Measurements from ENCODE around the gene PTGES. TPM values are rescaled to one million over a fixed set of nuclear protein-coding genes. Genes with fewer than 3 reads are reported as not detected.
A peak's percentile ranks its signal among the peaks of the same experiment; 100 is the strongest.

PTGES gene
- total and polyA plus RNA-seq, 9 of the 15 experiments (the other 6 are each of a cell fraction or from before 2014, with no cell fraction given): 0.13 TPM; not detected in 8

GRCh38 chr9:129720865-129721545, 31.8 kb downstream of the PTGES start (continued):
- no peak for TF ChIP-seq HINFP (tag; conservative IDR thresholded peaks at IDR 0.05; ENCODE audit: low read depth)
- TF ChIP-seq ZFPM2 (CRISPR knock-in tag; IDR thresholded peaks at IDR 0.05): no peak
- no peak for TF ChIP-seq MCM2 (IDR thresholded peaks at IDR 0.05; ENCODE audit: low read depth)
- TF ChIP-seq POLR3A (IDR thresholded peaks at IDR 0.05; ENCODE audit: borderline replicate concordance, extremely low read depth, insufficient read depth, insufficient read length): no peak
- TF ChIP-seq MAZ (CRISPR knock-in tag; conservative IDR thresholded peaks at IDR 0.05 in 1 of 2, IDR thresholded peaks at IDR 0.05 in 1 of 2): no peak
- TF ChIP-seq ETV5 (CRISPR knock-in tag; IDR thresholded peaks at IDR 0.05; ENCODE audit: low read depth): no peak
- TF ChIP-seq PCBP1 (IDR thresholded peaks at IDR 0.05; ENCODE audit: low read depth, low read length, poor library complexity, severe bottlenecking): no peak
- TF ChIP-seq FOXJ2 (tag; IDR thresholded peaks at IDR 0.05): no peak
- no peak for TF ChIP-seq KLF13 (tag; IDR thresholded peaks at IDR 0.05; ENCODE audit: borderline replicate concordance, low read depth)
- TF ChIP-seq PRPF4 (IDR thresholded peaks at IDR 0.05; ENCODE audit: insufficient read depth, low read depth, low read length, poor library complexity, severe bottlenecking): no peak
- no peak for TF ChIP-seq GTF2B (IDR thresholded peaks at IDR 0.05; ENCODE audit: extremely low read depth, insufficient read length)
- no peak for TF ChIP-seq PTRF (tag; IDR thresholded peaks at IDR 0.05)
- TF ChIP-seq ZNF583 (CRISPR knock-in tag; IDR thresholded peaks at IDR 0.05): no peak
- no peak for TF ChIP-seq U2AF2 (optimal IDR thresholded peaks at IDR 0.05; ENCODE audit: low read depth, low read length)
- TF ChIP-seq MXD1 (CRISPR knock-in tag; IDR thresholded peaks at IDR 0.05; ENCODE audit: borderline replicate concordance, poor library complexity, severe bottlenecking): no peak
- no peak for TF ChIP-seq SRSF3 (IDR thresholded peaks at IDR 0.05; ENCODE audit: insufficient read depth, low read length)
- no peak for TF ChIP-seq ZSCAN32 (CRISPR knock-in tag; IDR thresholded peaks at IDR 0.05)
- no peak for TF ChIP-seq PHF20 (IDR thresholded peaks at IDR 0.05; ENCODE audit: partially characterized antibody)
- no peak for TF ChIP-seq FOXP4 (CRISPR knock-in tag; IDR thresholded peaks at IDR 0.05; ENCODE audit: borderline replicate concordance)
- TF ChIP-seq ETS1 (conservative IDR thresholded peaks at IDR 0.05; ENCODE audit: control insufficient read depth, low read depth, low read length): peak; percentile 25; the same call in 1 of the 2 replicates
- TF ChIP-seq SOX6 (IDR thresholded peaks at IDR 0.05): no peak
- TF ChIP-seq TAF7 (tag; IDR thresholded peaks at IDR 0.05): no peak
